ENCODE data around the gene GALM.
"Not testable (repeated sequence)": the region's sequence is repeated elsewhere in the genome, so short reads cannot be mapped to it uniquely, and the experiment has no call there.

GALM gene

GRCh38 chr2:38650012-38650411 lies 15.9 kb upstream of the GALM start:
- DNase-seq: no peak

GRCh38 chr2:38650717-38651116 lies 15.2 kb upstream of the GALM start:
- no peak for DNase-seq

GRCh38 chr2:38652431-38653273 lies 13.3 kb upstream of the GALM start:
- DNase-seq: no peak

GRCh38 chr2:38653380-38653714 lies 12.6 kb upstream of the GALM start:
- DNase-seq: no peak

- no peak for DNase-seq
These were observed 12.0 kb upstream of the GALM start for GRCh38 chr2:38653715-38654527.

- no peak for DNase-seq
These were observed 11.2 kb upstream of the GALM start for GRCh38 chr2:38654528-38655381.

- no peak for DNase-seq
These were observed 10.5 kb upstream of the GALM start for GRCh38 chr2:38655441-38655840.

- DNase-seq: no peak
These were observed 8.9 kb upstream of the GALM start for GRCh38 chr2:38656866-38657480.

- no peak for DNase-seq
These were observed 7.3 kb upstream of the GALM start for GRCh38 chr2:38658613-38659012.

- DNase-seq: no peak
These were observed 6.8 kb upstream of the GALM start for GRCh38 chr2:38659115-38659514.

GRCh38 chr2:38660282-38660681 lies 5.6 kb upstream of the GALM start:
- DNase-seq: no peak

- DNase-seq: no peak
These were observed 4.6 kb upstream of the GALM start for GRCh38 chr2:38661306-38661705.

GRCh38 chr2:38666556-38666910 lies 619 bp downstream of the GALM start:
- no peak for DNase-seq

GRCh38 chr2:38668092-38668491 lies 2.2 kb downstream of the GALM start:
- DNase-seq: no peak

GRCh38 chr2:38668779-38669479 lies 3.0 kb downstream of the GALM start:
- DNase-seq: no peak

- no peak for DNase-seq
These were observed 5.4 kb downstream of the GALM start for GRCh38 chr2:38671303-38671702.

- DNase-seq: no peak
These were observed 6.0 kb downstream of the GALM start for GRCh38 chr2:38671946-38672345.

GRCh38 chr2:38672445-38673391 lies 6.8 kb downstream of the GALM start:
- no peak for DNase-seq

GRCh38 chr2:38676681-38677080 lies 10.8 kb downstream of the GALM start:
- no peak for DNase-seq

- not testable (repeated sequence) for DNase-seq
These were observed 15.0 kb downstream of the GALM start for GRCh38 chr2:38680868-38681267.

GRCh38 chr2:38682008-38682575 lies 16.2 kb downstream of the GALM start:
- no peak for DNase-seq
